K562 (cell line): ENCODE data around the gene MAB21L1. TPM values are rescaled to one million over a fixed set of nuclear protein-coding genes. Genes with fewer than 3 reads are reported as not detected.

Experiments used
- ATAC-seq: fragments of 200-7000 bp; cut with Tn5 transposase; 3 replicates; pipeline ENCODE4 v1.9.1; 2020; ENCODE audit warnings: moderate library complexity
- BruUV-seq: library from RNA; stranded (reverse); fragments of 400-500 nt; replicated peaks from 2 replicates; lab custom pipeline; 2021; lab: Mats Ljungman, UMichigan
- CTCF ChIA-PET: fragments of 300-600 bp; formaldehyde crosslinking; extraction: SDS; loops from one replicate; lab custom pipeline; 2021; ENCODE audit warnings: low intra/inter-chr PET ratio; lab: Yijun Ruan, JAX
- POLR2A ChIA-PET: fragments of 300-600, 350-650 bp; sonication (Branson Sonifier 250); formaldehyde crosslinking; extraction: SDS; loops from one replicate; lab custom pipeline; 2021; ENCODE audit warnings: antibody characterized with exemption, inconsistent platforms; lab: Yijun Ruan, JAX
- DNase-seq, 4 experiments: peaks; one replicate each; pipeline versions ENCODE4 v3.0.0 to v3.0.0-alpha.2; 2011 to 2018; ENCODE audit warnings: low spot score in 3 of 4, mixed read lengths in 3 of 4; ENCODE audit errors: extremely low read depth in 1 of 4
- FAIRE-seq: peaks from 2 replicates; lab custom pipeline; 2011; peaks lifted over from hg19 to GRCh38; lab: Jason Lieb, UNC
- H2AFZ ChIP-seq: 2 replicates; pipeline ENCODE4 v1.6.0; 2011; ENCODE audit warnings: low read depth, low read length, control low read depth, inconsistent platforms
- H3K27ac ChIP-seq: fragments of 200-600 bp; 3 replicates; pipeline ENCODE4 v1.8.0; 2011; ENCODE audit warnings: low read depth, mild to moderate bottlenecking, control low read depth, inconsistent platforms, low read length, moderate library complexity, mixed read lengths; ENCODE audit errors: extremely low read depth
- H3K27me3 ChIP-seq, 2 experiments: fragments of 300-600 bp in 1 of 2; 2 replicates in 1 of 2; 3 replicates in 1 of 2; pipeline versions ENCODE4 v1.6.0 to v1.8.0; 2011; ENCODE audit warnings: inconsistent platforms in 2 of 2, low read length in 2 of 2, mild to moderate bottlenecking in 1 of 2, mixed read lengths in 1 of 2, moderate library complexity in 1 of 2; ENCODE audit not compliant: control insufficient read depth in 2 of 2, insufficient read depth in 2 of 2
- H3K36me3 ChIP-seq: fragments of 300-600 bp; 3 replicates; pipeline ENCODE4 v1.8.0; 2011; ENCODE audit warnings: mild to moderate bottlenecking, low read length, inconsistent platforms; ENCODE audit not compliant: control insufficient read depth, insufficient read depth
- H3K4me1 ChIP-seq, 2 experiments: fragments of 200-600 bp in 1 of 2; replicated peaks in 1 of 2; 2 replicates in 1 of 2; 3 replicates in 1 of 2; pipeline versions ENCODE4 v1.5.1 to v1.8.0; 2011; ENCODE audit warnings: inconsistent platforms in 2 of 2, low read length in 2 of 2, mild to moderate bottlenecking in 1 of 2, mixed read lengths in 1 of 2, moderate library complexity in 1 of 2; ENCODE audit not compliant: control insufficient read depth in 2 of 2, insufficient read depth in 2 of 2
- H3K4me2 ChIP-seq: 2 replicates; pipeline ENCODE4 v1.6.1; 2011; ENCODE audit warnings: low read length, control low read depth, inconsistent platforms, mixed read lengths; ENCODE audit not compliant: insufficient read depth
- H3K4me3 ChIP-seq: fragments of 200-600 bp; sonication (generic), shearing (Covaris generic); 2 replicates; pipeline ENCODE4 v1.5.1; 2016; ENCODE audit warnings: control low read depth, inconsistent platforms
- H3K79me2 ChIP-seq: fragments of 200-600 bp; 3 replicates; pipeline ENCODE4 v1.8.0; 2011; ENCODE audit warnings: low read length, inconsistent platforms; ENCODE audit not compliant: control insufficient read depth, insufficient read depth
- H3K9ac ChIP-seq, 2 experiments: 2 replicates each; pipeline versions ENCODE4 v1.6.0 to v1.6.1; 2011; ENCODE audit warnings: low read depth in 2 of 2, low read length in 2 of 2, control low read depth in 1 of 2, inconsistent platforms in 1 of 2, mild to moderate bottlenecking in 1 of 2, mixed read lengths in 1 of 2; ENCODE audit not compliant: insufficient read depth in 1 of 2
- H3K9me1 ChIP-seq: one replicate; pipeline ENCODE4 v1.6.0; 2011; ENCODE audit warnings: inconsistent platforms, mild to moderate bottlenecking, low read length, moderate library complexity; ENCODE audit not compliant: control insufficient read depth, insufficient read depth
- H3K9me3 ChIP-seq: replicated peaks from 2 replicates; pipeline ENCODE4 v1.5.1; 2011; ENCODE audit warnings: low read depth, low read length, inconsistent platforms; ENCODE audit not compliant: control insufficient read depth, insufficient read depth
- H4K20me1 ChIP-seq: replicated peaks from 2 replicates; pipeline ENCODE4 v1.6.1; 2011; ENCODE audit warnings: low read length, inconsistent platforms, mixed read lengths; ENCODE audit not compliant: control insufficient read depth, insufficient read depth
- DMBX1 ChIP-seq: fragments of 250-450 bp; sonication (Bioruptor Pico); IDR thresholded peaks from 2 replicates; pipeline ENCODE4 v1.8.0; 2022; ENCODE audit warnings: inconsistent platforms, mild to moderate bottlenecking, moderate library complexity, borderline replicate concordance
- ELF4 ChIP-seq: fragments of 450-650 bp; formaldehyde crosslinking; IDR thresholded peaks from 2 replicates; pipeline ENCODE4 v1.4.0; 2022; ENCODE audit warnings: missing genetic modification characterization
- ERF ChIP-seq: fragments of 450-650 bp; formaldehyde crosslinking; IDR thresholded peaks from 2 replicates; pipeline ENCODE4 v1.4.0; 2020; ENCODE audit warnings: mild to moderate bottlenecking, mixed read lengths
- HIVEP1 ChIP-seq: fragments of 250-450 bp; sonication (Bioruptor Pico); IDR thresholded peaks from 2 replicates; pipeline ENCODE4 v1.4.0; 2020; ENCODE audit warnings: mild to moderate bottlenecking
- KDM1A ChIP-seq, 2 experiments: fragments of 450-650 bp; IDR thresholded peaks; 2 replicates each; pipeline ENCODE4 v1.6.1; 2016; ENCODE audit warnings: mild to moderate bottlenecking in 2 of 2
- NRF1 ChIP-seq, 2 experiments: fragments of 450-650 bp; IDR thresholded peaks in 1 of 2; conservative IDR thresholded peaks in 1 of 2; 2 replicates each; pipeline ENCODE4 v1.6.1; 2014; ENCODE audit warnings: mild to moderate bottlenecking in 2 of 2
- SLC30A9 ChIP-seq: fragments of 250-450 bp; sonication (Bioruptor Pico); IDR thresholded peaks from 2 replicates; pipeline ENCODE4 v1.8.0; 2022; ENCODE audit warnings: mild to moderate bottlenecking, moderate library complexity
- SRSF1 ChIP-seq: fragments of 200-400 bp; formaldehyde crosslinking; IDR thresholded peaks from 2 replicates; pipeline ENCODE4 v1.6.1; 2017; ENCODE audit warnings: mild to moderate bottlenecking, low read depth, low read length, moderate library complexity
- TCF3 ChIP-seq: sonication (generic); formaldehyde crosslinking; IDR thresholded peaks from 2 replicates; pipeline ENCODE4 v1.4.0; 2020; ENCODE audit warnings: mild to moderate bottlenecking, missing genetic modification reagents
- TRIM28 ChIP-seq: fragments of 450-650 bp; IDR thresholded peaks from 2 replicates; pipeline ENCODE4 v1.6.1; 2017
- ZBTB12 ChIP-seq: fragments of 250-450 bp; sonication (Bioruptor Pico); IDR thresholded peaks from 2 replicates; pipeline ENCODE4 v1.4.0; 2020
- ZBTB33 ChIP-seq: sonication (generic); formaldehyde crosslinking; IDR thresholded peaks from 2 replicates; pipeline ENCODE4 v1.8.1; 2023; ENCODE audit warnings: mild to moderate bottlenecking, missing genetic modification reagents
- ZFP1 ChIP-seq: fragments of 450-650 bp; formaldehyde crosslinking; IDR thresholded peaks from 2 replicates; pipeline ENCODE4 v1.4.0; 2020; ENCODE audit warnings: mild to moderate bottlenecking, mixed read lengths
- ZSCAN29 ChIP-seq: fragments of 450-650 bp; IDR thresholded peaks from 2 replicates; pipeline ENCODE4 v1.6.1; 2017
- WGBS: fragments of 100-300 bp; shearing (Covaris generic); methylation state at CpG from one replicate; pipeline ENCODE4 v1.1.6; 2016; ENCODE audit warnings: low coverage, mixed read lengths; ENCODE audit not compliant: insufficient coverage; ENCODE audit errors: missing lambda C conversion rate; 5-methylcytosine and 5-hydroxymethylcytosine counted together
- in situ Hi-C: fragments of 300-500 bp; cut with MboI; formaldehyde crosslinking; loops from 4 replicates; pipeline ENCODE4 v1.15.0; 2018; ENCODE audit warnings: inconsistent platforms, mixed read lengths
- intact Hi-C: fragments of 100-400 bp; cut with micrococcal nuclease; formaldehyde crosslinking; loops from 2 replicates; pipeline ENCODE4 v1.14.2; 2022
- polyA plus RNA-seq, 8 experiments: library from polyadenylated mRNA; depleted of rRNA in 4 of 8; stranded (reverse) in 5 of 8; unstranded in 3 of 8; fragments of >200 nt; fragmentation: Nextera tagmentation in 2 of 8; fragmentation: Illumina TruSeq in 1 of 8; extraction: Ambion mirVana in 2 of 8; extraction: Trizol in 1 of 8; gene quantifications; 2 replicates each; pipeline versions ENCODE4 v1.2.1 to v1.2.3, GENCODE V29; 2011 to 2014; ENCODE audit warnings: inconsistent platforms in 1 of 8, missing spikeins in 1 of 8
- total RNA-seq, 7 experiments: library from RNA; depleted of rRNA in 6 of 7; stranded (reverse); fragments of >200 nt in 6 of 7; fragmentation: Illumina TruSeq in 2 of 7; extraction: Trizol in 2 of 7; gene quantifications; 2 replicates each; pipeline versions ENCODE4 v1.2.1 to v1.2.3, GENCODE V29; 2011 to 2021; ENCODE audit warnings: low replicate concordance in 1 of 7

The MAB21L1 gene
- total and polyA plus RNA-seq, 9 of the 15 experiments (the other 6 are each of a cell fraction or from before 2014, with no cell fraction given), result not detected

GRCh38 chr13:35501661-35502235 is 25.3 kb upstream of the MAB21L1 start:
- Histone ChIP-seq H2AFZ (no peak overlapping the region), H3K36me3 (no peaks in the 10 kb centered on the region), H3K27ac (no peak overlapping the region), H3K4me3 (no peak overlapping the region), H4K20me1 (no peaks in the 10 kb centered on the region), H3K4me2 (no peak overlapping the region), H3K79me2 (no peaks in the 10 kb centered on the region), H3K9me3 (no peaks in the 10 kb centered on the region), H3K9ac (no peak overlapping the region), H3K9me1 (no peaks in the 10 kb centered on the region), H3K27me3 (no peaks in the 10 kb centered on the region), H3K4me1 (no peaks in the 10 kb centered on the region)
- no peak for FAIRE-seq
- WGBS, result 0% methylated on average over 6 of the region's 6 CpGs
- ATAC-seq, result no peak
- CTCF ChIA-PET, result no interaction called here
- DNase-seq, result no peak
- intact Hi-C loops (no loop called here), in situ Hi-C loops (no loop called here)
- TF ChIP-seq HIVEP1 (CRISPR knock-in tag), result no peak
- no peak for TF ChIP-seq ZBTB12 (CRISPR knock-in tag)
- TF ChIP-seq DMBX1, result no peak
- TF ChIP-seq ELF4 (CRISPR knock-in tag), result no peak
- BruUV-seq, result no TSS peak
- POLR2A ChIA-PET, result no interaction called here

DNA sequence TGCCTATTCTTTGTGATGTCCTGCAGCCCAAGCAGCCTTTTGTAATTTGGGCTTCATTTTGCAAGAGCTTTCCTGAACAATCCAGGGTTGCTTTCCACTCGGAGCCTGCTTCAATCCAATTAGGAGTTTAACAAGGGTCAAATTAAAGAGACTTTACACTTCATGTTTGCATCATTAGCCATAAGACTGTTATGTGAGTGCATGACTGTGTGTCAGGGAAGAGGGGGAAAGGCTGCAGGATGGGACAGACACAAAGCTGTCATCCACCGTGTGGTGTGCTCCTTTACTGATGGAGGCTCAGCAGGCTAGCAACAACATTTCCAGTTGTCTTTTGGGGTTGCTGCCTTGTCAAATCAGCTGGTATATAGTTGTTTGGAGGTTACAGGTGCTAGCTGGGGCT is 23.7 kb upstream of the MAB21L1 start:
- Histone ChIP-seq H3K9me3 (no peaks in the 10 kb centered on the region), H3K9me1 (no peaks in the 10 kb centered on the region), H3K27me3 (no peaks in the 10 kb centered on the region), H3K9ac (no peak overlapping the region), H3K36me3 (no peaks in the 10 kb centered on the region), H3K27ac (no peak overlapping the region), H3K4me1 (no peaks in the 10 kb centered on the region), H2AFZ (no peak overlapping the region), H4K20me1 (no peaks in the 10 kb centered on the region), H3K4me3 (no peak overlapping the region), H3K4me2 (no peak overlapping the region), H3K79me2 (no peaks in the 10 kb centered on the region)
- intact Hi-C loops (no loop called here), in situ Hi-C loops (no loop called here)
- FAIRE-seq (no peak), ATAC-seq (no peak), DNase-seq (no peak)
- POLR2A ChIA-PET, result no interaction called here
- TF ChIP-seq ZFP1 (CRISPR knock-in tag), result no peak
- TF ChIP-seq KDM1A (IDR thresholded peaks at IDR 0.05), result no peak
- TF ChIP-seq SLC30A9, result no peak
- no peak for TF ChIP-seq TCF3 (CRISPR knock-in tag)
- TF ChIP-seq NRF1 (conservative IDR thresholded peaks at IDR 0.05 in 1 of 2, IDR thresholded peaks at IDR 0.05 in 1 of 2), result no peak
- no peak for TF ChIP-seq ZSCAN29
- TF ChIP-seq TRIM28, result no peak
- TF ChIP-seq SRSF1, result no peak
- TF ChIP-seq ZBTB33 (CRISPR knock-in tag), result no peak
- TF ChIP-seq ERF (CRISPR knock-in tag), result no peak
- 7% methylated on average over 2 of the region's 2 CpGs for WGBS
- BruUV-seq, result no TSS peak
- CTCF ChIA-PET, result no interaction called here
